Loucy (cell line): ENCODE results near the gene CCL20.
"Not testable (repeated sequence)": the region's sequence is repeated elsewhere in the genome, so short reads cannot be mapped to it uniquely, and the experiment has no call there.

Experiments
- H2AFZ ChIP-seq: fragments of 200-600 bp; sonication (generic); 2 replicates; pipeline ENCODE4 v1.6.0; 2016; ENCODE audit warnings: antibody characterized with exemption, mild to moderate bottlenecking, low read length, moderate library complexity
- H3F3A ChIP-seq: fragments of 200-600 bp; 2 replicates; pipeline ENCODE4 v1.6.0; 2016; ENCODE audit warnings: antibody characterized with exemption, low read depth, mild to moderate bottlenecking
- H3K27me3 ChIP-seq: fragments of 200-600 bp; sonication (generic); 2 replicates; pipeline ENCODE4 v1.6.1; 2014; ENCODE audit warnings: low read length, mild to moderate bottlenecking; ENCODE audit not compliant: insufficient read depth, poor library complexity, severe bottlenecking
- H3K36me3 ChIP-seq: fragments of 200-600 bp; sonication (generic); 2 replicates; pipeline ENCODE4 v1.6.1; 2016; ENCODE audit warnings: low read length; ENCODE audit not compliant: insufficient read depth
- H3K4me1 ChIP-seq: fragments of 200-600 bp; sonication (generic); 2 replicates; pipeline ENCODE4 v1.5.1; 2014; ENCODE audit warnings: low read length, mild to moderate bottlenecking; ENCODE audit not compliant: insufficient read depth, poor library complexity, severe bottlenecking
- H3K4me2 ChIP-seq: fragments of 200-600 bp; sonication (generic); 2 replicates; pipeline ENCODE4 v1.6.0; 2014; ENCODE audit warnings: antibody characterized with exemption, low read length, low read depth, mild to moderate bottlenecking; ENCODE audit not compliant: poor library complexity, severe bottlenecking
- H3K4me3 ChIP-seq: fragments of 200-600 bp; sonication (generic); 2 replicates; pipeline ENCODE4 v1.5.1; 2014; ENCODE audit warnings: low read length, mild to moderate bottlenecking, mixed read lengths; ENCODE audit not compliant: poor library complexity, severe bottlenecking
- H3K79me2 ChIP-seq: fragments of 200-600 bp; sonication (generic); 2 replicates; pipeline ENCODE4 v1.6.1; 2014; ENCODE audit warnings: low read length; ENCODE audit not compliant: insufficient read depth
- H3K9ac ChIP-seq: fragments of 200-600 bp; sonication (generic); 2 replicates; pipeline ENCODE4 v1.6.0; 2014; ENCODE audit warnings: mild to moderate bottlenecking, low read depth, low read length, moderate library complexity; ENCODE audit not compliant: poor library complexity, severe bottlenecking
- H3K9me2 ChIP-seq: fragments of 200-600 bp; sonication (generic); replicated peaks from 2 replicates; pipeline ENCODE4 v1.6.1; 2016; ENCODE audit warnings: low read depth, low read length, mixed read lengths
- H3K9me3 ChIP-seq: fragments of 200-600 bp; sonication (generic); 2 replicates; pipeline ENCODE4 v1.6.1; 2014; ENCODE audit warnings: mild to moderate bottlenecking, antibody characterized with exemption, low read length, low read depth; ENCODE audit not compliant: insufficient read depth
- H4K20me1 ChIP-seq: fragments of 200-600 bp; sonication (generic); 2 replicates; pipeline ENCODE4 v1.6.0; 2014; ENCODE audit warnings: antibody characterized with exemption, low read length, mild to moderate bottlenecking; ENCODE audit not compliant: insufficient read depth, poor library complexity, severe bottlenecking
- EZH2phosphoT487 ChIP-seq: fragments of 200-600 bp; IDR thresholded peaks from 2 replicates; pipeline ENCODE4 v1.6.1; 2018; ENCODE audit warnings: antibody characterized with exemption, mild to moderate bottlenecking, moderate library complexity, borderline replicate concordance
- TF ChIP-seq, protein P1 (sequence below): fragments of 200-600 bp; sonication (generic); conservative IDR thresholded peaks from 2 replicates; pipeline ENCODE4 v1.5.1; 2014; ENCODE audit warnings: mild to moderate bottlenecking, antibody characterized with exemption, low read length

CCL20 gene

GRCh38 chr2:227834423-227834822, 20.8 kb downstream of the CCL20 start:
- Histone ChIP-seq H2AFZ (no peak overlapping the region), H4K20me1 (no peaks in the 10 kb centered on the region), H3F3A (no peaks in the 10 kb centered on the region), H3K9me3 (no peaks in the 10 kb centered on the region), H3K27me3 (no peaks in the 10 kb centered on the region), H3K4me3 (no peak overlapping the region), H3K9me2 (no peaks in the 10 kb centered on the region), H3K4me2 (no peak overlapping the region), H3K9ac (no peak overlapping the region), H3K36me3 (no peaks in the 10 kb centered on the region), H3K79me2 (no peaks in the 10 kb centered on the region), H3K4me1 (no peaks in the 10 kb centered on the region)
- TF ChIP-seq, protein P1, sequence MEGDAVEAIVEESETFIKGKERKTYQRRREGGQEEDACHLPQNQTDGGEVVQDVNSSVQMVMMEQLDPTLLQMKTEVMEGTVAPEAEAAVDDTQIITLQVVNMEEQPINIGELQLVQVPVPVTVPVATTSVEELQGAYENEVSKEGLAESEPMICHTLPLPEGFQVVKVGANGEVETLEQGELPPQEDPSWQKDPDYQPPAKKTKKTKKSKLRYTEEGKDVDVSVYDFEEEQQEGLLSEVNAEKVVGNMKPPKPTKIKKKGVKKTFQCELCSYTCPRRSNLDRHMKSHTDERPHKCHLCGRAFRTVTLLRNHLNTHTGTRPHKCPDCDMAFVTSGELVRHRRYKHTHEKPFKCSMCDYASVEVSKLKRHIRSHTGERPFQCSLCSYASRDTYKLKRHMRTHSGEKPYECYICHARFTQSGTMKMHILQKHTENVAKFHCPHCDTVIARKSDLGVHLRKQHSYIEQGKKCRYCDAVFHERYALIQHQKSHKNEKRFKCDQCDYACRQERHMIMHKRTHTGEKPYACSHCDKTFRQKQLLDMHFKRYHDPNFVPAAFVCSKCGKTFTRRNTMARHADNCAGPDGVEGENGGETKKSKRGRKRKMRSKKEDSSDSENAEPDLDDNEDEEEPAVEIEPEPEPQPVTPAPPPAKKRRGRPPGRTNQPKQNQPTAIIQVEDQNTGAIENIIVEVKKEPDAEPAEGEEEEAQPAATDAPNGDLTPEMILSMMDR, result no peak
- TF ChIP-seq EZH2phosphoT487, result no peak

DNA sequence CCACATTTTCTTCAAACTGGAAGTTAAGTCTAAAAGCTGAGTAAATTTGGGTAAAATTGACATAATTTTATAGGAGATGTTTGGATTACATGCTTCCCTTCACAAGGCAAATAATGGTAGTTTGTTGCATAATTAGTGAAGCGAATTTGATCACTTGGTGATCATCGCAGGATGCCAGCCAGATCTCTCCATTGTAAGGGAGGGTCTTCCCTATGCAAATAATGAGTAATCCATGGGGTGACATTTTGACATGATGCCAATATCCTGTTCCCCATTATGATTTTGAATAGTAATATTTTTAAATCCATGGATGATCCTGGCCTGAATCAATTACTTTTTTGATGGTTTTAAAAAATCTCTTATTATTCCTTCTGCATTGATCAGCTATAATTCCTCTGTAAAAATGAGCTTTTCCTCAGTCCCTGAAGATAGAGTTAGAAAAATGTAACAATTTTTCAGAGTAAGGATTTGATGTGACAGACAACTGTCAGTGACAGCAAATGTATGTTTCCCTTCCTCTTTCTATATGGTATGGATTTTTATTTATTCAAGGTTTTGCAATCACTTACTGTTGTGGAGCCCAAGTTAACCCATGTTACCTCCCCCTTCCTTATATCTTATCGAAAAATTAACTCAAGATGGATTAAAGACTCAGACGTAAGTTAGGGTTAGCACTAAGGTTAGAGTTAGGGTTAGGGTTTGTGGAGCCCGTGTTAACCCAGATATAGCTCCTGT, 21.4 kb downstream of the CCL20 start:
- H3K79me2 ChIP-seq, result no peaks in the 10 kb centered on the region
- no peak for TF ChIP-seq EZH2phosphoT487
- TF ChIP-seq, protein P1, result no peak
- H3K9ac ChIP-seq, result no peak overlapping the region
- no peak overlapping the region for H3K4me2 ChIP-seq
- H3K36me3 ChIP-seq, result no peaks in the 10 kb centered on the region
- H2AFZ ChIP-seq, result no peak overlapping the region
- H3K27me3 ChIP-seq, result no peaks in the 10 kb centered on the region
- no peaks in the 10 kb centered on the region for H3K9me3 ChIP-seq
- H4K20me1 ChIP-seq, result no peaks in the 10 kb centered on the region
- no peak overlapping the region for H3K4me3 ChIP-seq
- no peaks in the 10 kb centered on the region for H3K9me2 ChIP-seq
- H3K4me1 ChIP-seq, result no peaks in the 10 kb centered on the region
- H3F3A ChIP-seq, result no peaks in the 10 kb centered on the region

DNA sequence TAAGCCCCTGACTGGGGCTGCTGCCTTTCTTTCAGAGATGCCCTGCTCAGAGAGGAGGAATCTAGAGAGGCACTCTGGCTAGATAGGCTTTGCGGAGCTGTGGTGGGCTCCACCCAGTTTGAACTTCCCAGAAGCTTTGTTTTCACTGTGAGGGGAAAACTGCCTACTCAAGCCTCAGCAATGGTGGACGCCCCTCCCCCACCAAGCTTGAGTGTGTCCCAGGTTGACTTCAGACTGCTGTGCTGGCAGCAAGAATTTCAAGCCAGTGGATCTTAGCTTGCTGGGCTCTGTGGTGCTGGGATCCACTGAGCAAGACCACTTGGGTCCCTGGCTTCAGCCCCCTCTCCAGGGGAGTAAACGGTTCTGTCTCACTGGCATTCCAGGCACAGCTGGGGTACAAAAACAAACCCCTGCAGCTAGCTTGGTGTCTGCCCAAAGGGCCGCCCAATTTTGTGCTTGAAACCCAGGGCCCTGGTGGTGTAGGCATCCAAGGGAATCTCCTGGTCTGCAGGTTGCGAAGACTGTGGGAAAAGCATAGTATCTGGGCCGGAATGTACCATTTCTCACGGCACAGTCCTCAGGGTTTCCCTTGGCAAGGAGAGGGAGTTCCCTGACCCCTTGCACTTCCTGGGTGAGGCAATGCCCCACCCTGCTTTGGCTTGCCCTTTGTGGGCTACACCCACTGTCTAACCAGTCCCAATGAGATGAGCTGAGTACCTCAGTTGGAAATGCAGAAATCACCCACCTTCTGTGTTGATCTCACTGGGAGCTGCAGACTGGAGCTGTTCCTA, 25.9 kb downstream of the CCL20 start:
- not testable (repeated sequence) for H3K79me2 ChIP-seq, H3K9me3 ChIP-seq, H3K9me2 ChIP-seq, H3K4me1 ChIP-seq, H3K4me3 ChIP-seq, H3K27me3 ChIP-seq, H3K4me2 ChIP-seq, H3K9ac ChIP-seq, H4K20me1 ChIP-seq, H2AFZ ChIP-seq, H3K36me3 ChIP-seq, H3F3A ChIP-seq
